Mesendoderm (in vitro differentiated cells): ENCODE results near the gene SLC24A4.

Experiments
- DNase-seq: peaks from one replicate; pipeline ENCODE4 v3.0.0; 2013
- H2AK5ac ChIP-seq: 2 replicates; pipeline ENCODE4 v1.6.1; 2013; ENCODE audit warnings: low read length, inconsistent platforms
- H2BK120ac ChIP-seq: 2 replicates; pipeline ENCODE4 v1.6.1; 2013; ENCODE audit warnings: low read depth, mild to moderate bottlenecking, low read length, moderate library complexity, mixed read lengths
- H2BK15ac ChIP-seq: replicated peaks from 2 replicates; pipeline ENCODE4 v1.6.1; 2013; ENCODE audit warnings: low read depth, mild to moderate bottlenecking, moderate library complexity
- H2BK5ac ChIP-seq: 2 replicates; pipeline ENCODE4 v1.6.1; 2013; ENCODE audit warnings: low read length, inconsistent platforms
- H3K18ac ChIP-seq: 2 replicates; pipeline ENCODE4 v1.6.1; 2013; ENCODE audit warnings: mild to moderate bottlenecking, low read length, mixed read lengths
- H3K23ac ChIP-seq: one replicate; pipeline ENCODE4 v1.6.1; 2013; ENCODE audit warnings: low read length
- H3K27ac ChIP-seq: 2 replicates; pipeline ENCODE4 v1.5.1; 2013; ENCODE audit warnings: low read depth, mild to moderate bottlenecking, inconsistent platforms, low read length, moderate library complexity
- H3K27me3 ChIP-seq: 2 replicates; pipeline ENCODE4 v1.6.1; 2013; ENCODE audit warnings: low read length, control low read depth, mild to moderate bottlenecking, inconsistent platforms; ENCODE audit not compliant: insufficient read depth, poor library complexity
- H3K36me3 ChIP-seq: 2 replicates; pipeline ENCODE4 v1.6.1; 2013; ENCODE audit warnings: low read length, inconsistent platforms; ENCODE audit not compliant: control insufficient read depth, insufficient read depth
- H3K4ac ChIP-seq: one replicate; pipeline ENCODE4 v1.6.1; 2013; ENCODE audit warnings: low read depth, mild to moderate bottlenecking, low read length, moderate library complexity
- H3K4me1 ChIP-seq: 2 replicates; pipeline ENCODE4 v1.6.1; 2013; ENCODE audit warnings: low read depth, low read length, inconsistent platforms; ENCODE audit not compliant: control insufficient read depth
- H3K4me2 ChIP-seq: 2 replicates; pipeline ENCODE4 v1.6.1; 2013; ENCODE audit warnings: low read length
- H3K4me3 ChIP-seq: 2 replicates; pipeline ENCODE4 v1.5.1; 2013; ENCODE audit warnings: mild to moderate bottlenecking, low read length
- H3K56ac ChIP-seq: one replicate; pipeline ENCODE4 v1.6.1; 2013; ENCODE audit warnings: low read length
- H3K79me1 ChIP-seq: 2 replicates; pipeline ENCODE4 v1.6.1; 2013; ENCODE audit warnings: low read length, inconsistent platforms
- H3K79me2 ChIP-seq: 2 replicates; pipeline ENCODE4 v1.6.1; 2013; ENCODE audit warnings: mild to moderate bottlenecking, low read length; ENCODE audit not compliant: control insufficient read depth, insufficient read depth
- H3K9ac ChIP-seq: 2 replicates; pipeline ENCODE4 v1.6.1; 2013; ENCODE audit warnings: low read length, inconsistent platforms
- H4K5ac ChIP-seq: one replicate; pipeline ENCODE4 v1.6.1; 2013; ENCODE audit warnings: low read length
- H4K8ac ChIP-seq: one replicate; pipeline ENCODE4 v1.6.1; 2013; ENCODE audit warnings: low read depth, mild to moderate bottlenecking, control low read depth, low read length, moderate library complexity
- WGBS: extraction: QIAGEN DNeasy Blood & Tissue Kit; methylation state at CpG from one replicate; pipeline ENCODE4 v1.1.7; 2013; ENCODE audit warnings: low lambda C conversion rate, missing lambda C conversion rate; ENCODE audit not compliant: insufficient coverage; ENCODE audit errors: extremely low coverage; 5-methylcytosine and 5-hydroxymethylcytosine counted together

SLC24A4 gene

GRCh38 chr14:92506231-92506630 lies 183.3 kb downstream of the SLC24A4 start:
- whole genome bisulfite sequencing, result no CpG with 5 or more reads among the region's 3 CpGs
- no peak overlapping the region for H3K4me2 ChIP-seq
- no peak overlapping the region for H3K18ac ChIP-seq
- no peak overlapping the region for H3K4ac ChIP-seq
- no peaks in the 10 kb centered on the region for H3K27me3 ChIP-seq
- H3K9ac ChIP-seq, result no peak overlapping the region
- DNase-seq, result no peak
- no peaks in the 10 kb centered on the region for H3K79me2 ChIP-seq
- H4K5ac ChIP-seq, result no peak overlapping the region
- no peaks in the 10 kb centered on the region for H3K4me1 ChIP-seq
- H2BK120ac ChIP-seq, result no peak overlapping the region
- no peak overlapping the region for H4K8ac ChIP-seq
- no peaks in the 10 kb centered on the region for H3K36me3 ChIP-seq
- H3K23ac ChIP-seq, result no peak overlapping the region
- H2BK15ac ChIP-seq, result no peak overlapping the region
- no peak overlapping the region for H3K27ac ChIP-seq
- H3K56ac ChIP-seq, result no peak overlapping the region
- no peak overlapping the region for H2BK5ac ChIP-seq
- no peaks in the 10 kb centered on the region for H3K79me1 ChIP-seq
- H3K4me3 ChIP-seq, result no peak overlapping the region
- H2AK5ac ChIP-seq, result no peak overlapping the region

- H4K5ac ChIP-seq, result no peak overlapping the region
- H3K18ac ChIP-seq, result no peak overlapping the region
- no peak overlapping the region for H3K23ac ChIP-seq
- no peaks in the 10 kb centered on the region for H3K79me1 ChIP-seq
- H2BK5ac ChIP-seq, result no peak overlapping the region
- H3K4me3 ChIP-seq, result no peak overlapping the region
- no peak overlapping the region for H3K27ac ChIP-seq
- WGBS, result no CpG with 5 or more reads among the region's 4 CpGs
- no peak overlapping the region for H2BK15ac ChIP-seq
- no peaks in the 10 kb centered on the region for H3K4me1 ChIP-seq
- no peaks in the 10 kb centered on the region for H3K27me3 ChIP-seq
- DNase-seq, result no peak
- no peaks in the 10 kb centered on the region for H3K36me3 ChIP-seq
- H2BK120ac ChIP-seq, result no peak overlapping the region
- no peak overlapping the region for H4K8ac ChIP-seq
- no peak overlapping the region for H3K4me2 ChIP-seq
- no peak overlapping the region for H3K4ac ChIP-seq
- no peaks in the 10 kb centered on the region for H3K79me2 ChIP-seq
- no peak overlapping the region for H3K9ac ChIP-seq
- no peak overlapping the region for H3K56ac ChIP-seq
- H2AK5ac ChIP-seq, result no peak overlapping the region
These were observed 184.3 kb downstream of the SLC24A4 start for GRCh38 chr14:92507174-92507768.

GRCh38 chr14:92510972-92511371 lies 188.0 kb downstream of the SLC24A4 start:
- peak; percentile 82 for DNase-seq
- peak overlapping the region; percentile 9 for H3K27ac ChIP-seq
- H3K9ac ChIP-seq, result no peak overlapping the region
- peaks cover 12% of the 10 kb centered on the region for H3K27me3 ChIP-seq
- no peaks in the 10 kb centered on the region for H3K4me1 ChIP-seq
- no peak overlapping the region for H3K4me3 ChIP-seq
- H2BK15ac ChIP-seq, result no peak overlapping the region
- H3K23ac ChIP-seq, result no peak overlapping the region
- no peak overlapping the region for H3K18ac ChIP-seq
- no CpG with 5 or more reads among the region's 2 CpGs for WGBS
- H2BK120ac ChIP-seq, result no peak overlapping the region
- no peaks in the 10 kb centered on the region for H3K79me2 ChIP-seq
- H3K36me3 ChIP-seq, result no peaks in the 10 kb centered on the region
- H3K4ac ChIP-seq, result no peak overlapping the region
- no peak overlapping the region for H4K8ac ChIP-seq
- no peak overlapping the region for H2AK5ac ChIP-seq
- no peaks in the 10 kb centered on the region for H3K79me1 ChIP-seq
- peak overlapping the region; percentile 26 for H3K56ac ChIP-seq
- no peak overlapping the region for H4K5ac ChIP-seq
- no peak overlapping the region for H2BK5ac ChIP-seq
- no peak overlapping the region for H3K4me2 ChIP-seq

- Histone ChIP-seq H3K27ac (peak overlapping the region; percentile 9), H2BK15ac (no peak overlapping the region), H3K4ac (no peak overlapping the region), H4K8ac (no peak overlapping the region), H3K23ac (no peak overlapping the region), H3K79me1 (no peaks in the 10 kb centered on the region), H3K36me3 (no peaks in the 10 kb centered on the region), H2AK5ac (no peak overlapping the region), H3K79me2 (no peaks in the 10 kb centered on the region), H3K9ac (no peak overlapping the region), H3K56ac (peak overlapping the region; percentile 26), H3K18ac (no peak overlapping the region), H3K27me3 (peaks cover 12% of the 10 kb centered on the region), H3K4me2 (no peak overlapping the region), H4K5ac (no peak overlapping the region), H2BK5ac (no peak overlapping the region), H3K4me1 (no peaks in the 10 kb centered on the region), H2BK120ac (no peak overlapping the region), H3K4me3 (no peak overlapping the region)
- DNase-seq, result peak; percentile 93
- no CpG with 5 or more reads among the region's 6 CpGs for WGBS
These were observed 188.7 kb downstream of the SLC24A4 start for GRCh38 chr14:92511453-92512238.

- Histone ChIP-seq H2BK5ac (no peak overlapping the region), H3K4ac (no peak overlapping the region), H3K4me1 (no peaks in the 10 kb centered on the region), H3K79me2 (no peaks in the 10 kb centered on the region), H3K27me3 (peaks cover 12% of the 10 kb centered on the region), H3K79me1 (no peaks in the 10 kb centered on the region), H3K23ac (no peak overlapping the region), H4K5ac (no peak overlapping the region), H3K9ac (no peak overlapping the region), H3K18ac (peak overlapping the region; percentile 65), H2AK5ac (no peak overlapping the region), H3K4me2 (peak overlapping the region; percentile 58), H4K8ac (no peak overlapping the region), H3K4me3 (no peak overlapping the region), H3K36me3 (no peaks in the 10 kb centered on the region), H3K56ac (peak overlapping the region; percentile 85), H2BK15ac (no peak overlapping the region), H3K27ac (no peak overlapping the region), H2BK120ac (no peak overlapping the region)
- no CpG with 5 or more reads among the region's 9 CpGs for WGBS
- DNase-seq, result no peak
These were observed 189.8 kb downstream of the SLC24A4 start for GRCh38 chr14:92512807-92513203.
